ENCODE data around the gene S100A11.

S100A11 gene

DNA sequence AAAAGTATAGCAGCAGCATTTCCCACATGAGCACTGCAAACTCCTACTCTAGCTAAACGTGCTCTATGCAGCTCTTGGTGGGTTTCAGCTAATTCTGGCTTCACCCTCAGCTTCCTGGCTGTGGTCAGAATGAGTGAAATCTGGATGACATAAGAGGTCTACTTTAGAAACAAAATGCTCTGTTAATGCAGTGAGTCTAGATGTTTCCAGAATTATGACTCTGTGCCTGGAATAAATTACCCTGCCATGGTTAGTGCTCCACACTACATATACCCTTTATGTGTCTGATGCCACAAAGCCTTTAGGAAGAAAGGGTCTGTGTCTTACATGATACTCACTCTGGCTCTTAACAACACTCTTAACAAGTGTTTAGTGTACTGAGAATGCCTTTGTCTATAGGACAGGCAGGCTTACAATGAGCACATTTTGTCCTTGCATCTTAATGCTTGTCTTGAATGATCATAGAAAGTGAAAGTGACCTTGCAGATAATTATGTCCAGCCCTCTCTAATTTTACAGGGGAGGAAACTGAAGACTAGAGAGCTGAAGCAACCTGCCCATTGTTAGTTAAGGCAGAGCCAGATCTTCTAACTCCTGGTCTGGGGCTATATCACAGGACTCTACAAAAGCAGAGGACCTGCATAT, 52.4 kb downstream of the S100A11 start:
- DNase-seq (ENCODE audit: low spot score): no peak

All from kidney capillary endothelial cell (primary cell).